Keratinocyte (primary cell): Measurements from ENCODE around the gene HPSE2.

Source experiments
- CTCF ChIP-seq, 3 experiments: IDR thresholded peaks in 1 of 3; conservative IDR thresholded peaks in 1 of 3; optimal IDR thresholded peaks in 1 of 3; 2 replicates in 2 of 3; 3 replicates in 1 of 3; pipeline versions ENCODE3 to v1.5.1; 2011; ENCODE audit warnings: low read length in 3 of 3, mild to moderate bottlenecking in 3 of 3, moderate library complexity in 2 of 3, control low read depth in 1 of 3, inconsistent platforms in 1 of 3; ENCODE audit not compliant: insufficient read depth in 2 of 3; ENCODE audit errors: extremely low read depth in 1 of 3
- EZH2 ChIP-seq: IDR thresholded peaks from one replicate; pipeline ENCODE4 v1.6.1; 2012; ENCODE audit warnings: inconsistent platforms, mild to moderate bottlenecking, low read length, moderate library complexity

GRCh38 chr10:98638920-98639319 is 596.7 kb downstream of the HPSE2 start:
- TF ChIP-seq CTCF (optimal IDR thresholded peaks at IDR 0.05 in 1 of 3, IDR thresholded peaks at IDR 0.05 in 1 of 3, conservative IDR thresholded peaks at IDR 0.05 in 1 of 3; ENCODE audit: extremely low read depth in 1 of 3, insufficient read depth in 2 of 3, low read length in 3 of 3) (no peak), EZH2 (no peak)
